Smooth muscle cell (in vitro differentiated cells): Measurements from ENCODE around the gene EPSTI1. TPM values are rescaled to one million over a fixed set of nuclear protein-coding genes. Genes with fewer than 3 reads are reported as not detected.

Experiments
- DNase-seq: peaks from one replicate; lab custom pipeline; 2025; ENCODE audit not compliant: unreplicated experiment; lab: John Stamatoyannopoulos, UW
- H2AFZ ChIP-seq: fragments of 200-600 bp; sonication (generic); 2 replicates; pipeline ENCODE4 v1.6.0; 2016; ENCODE audit warnings: antibody characterized with exemption, low read depth, mild to moderate bottlenecking
- H3F3A ChIP-seq: fragments of 200-600 bp; sonication (generic); 2 replicates; pipeline ENCODE4 v1.6.0; 2017; ENCODE audit warnings: antibody characterized with exemption, low read depth
- H3K27ac ChIP-seq: fragments of 200-600 bp; sonication (generic); 2 replicates; pipeline ENCODE4 v1.5.1; 2016; ENCODE audit warnings: low read depth, mild to moderate bottlenecking
- H3K27me3 ChIP-seq: fragments of 200-600 bp; sonication (generic); 2 replicates; pipeline ENCODE4 v1.6.1; 2016; ENCODE audit warnings: low read depth, mild to moderate bottlenecking
- H3K36me3 ChIP-seq: fragments of 200-600 bp; sonication (generic); 2 replicates; pipeline ENCODE4 v1.5.1; 2016; ENCODE audit warnings: low read depth
- H3K4me1 ChIP-seq: fragments of 200-600 bp; sonication (generic); 2 replicates; pipeline ENCODE4 v1.5.1; 2016; ENCODE audit warnings: low read depth
- H3K4me2 ChIP-seq: fragments of 200-600 bp; sonication (generic); 2 replicates; pipeline ENCODE4 v1.6.0; 2016; ENCODE audit warnings: mild to moderate bottlenecking
- H3K4me3 ChIP-seq: fragments of 200-600 bp; sonication (generic); 2 replicates; pipeline ENCODE4 v1.5.1; 2016; ENCODE audit warnings: mild to moderate bottlenecking
- H3K79me2 ChIP-seq: fragments of 200-600 bp; sonication (generic); 2 replicates; pipeline ENCODE4 v1.6.0; 2016; ENCODE audit warnings: low read depth, mild to moderate bottlenecking
- H3K9ac ChIP-seq: fragments of 200-600 bp; sonication (generic); 2 replicates; pipeline ENCODE4 v1.6.0; 2016; ENCODE audit warnings: low read depth
- H3K9me3 ChIP-seq: fragments of 200-600 bp; sonication (generic); replicated peaks from 2 replicates; pipeline ENCODE4 v1.5.1; 2016; ENCODE audit warnings: low read depth
- H4K20me1 ChIP-seq: fragments of 200-600 bp; sonication (generic); 2 replicates; pipeline ENCODE4 v1.6.0; 2016; ENCODE audit warnings: low read depth
- CTCF ChIP-seq: fragments of 200-600 bp; sonication (generic); IDR thresholded peaks from 2 replicates; pipeline ENCODE4 v1.5.1; 2017; ENCODE audit warnings: borderline replicate concordance, mild to moderate bottlenecking, antibody characterized with exemption; ENCODE audit not compliant: insufficient read depth, poor library complexity, severe bottlenecking
- WGBS: methylation state at CpG from one replicate; pipeline ENCODE4 v1.1.7; 2016; ENCODE audit warnings: low lambda C conversion rate; 5-methylcytosine and 5-hydroxymethylcytosine counted together
- polyA plus RNA-seq: library from polyadenylated mRNA; unstranded; fragments of >200 nt; fragmentation: Nextera tagmentation; extraction: Ambion mirVana; gene quantifications from 2 replicates; pipeline ENCODE4 v1.2.1, GENCODE V29; 2016
- total RNA-seq: library from RNA; depleted of rRNA; stranded (reverse); fragments of >200 nt; gene quantifications from 2 replicates; pipeline ENCODE4 v1.2.3, GENCODE V29; 2014

EPSTI1 gene
- total and polyA plus RNA-seq, 2 experiments from 2014 or later: 2.4 to 3.3 TPM

- H3K36me3 ChIP-seq: no peaks in the 10 kb centered on the region
- H3K9me3 ChIP-seq: no peaks in the 10 kb centered on the region
- peaks cover 6% of the 10 kb centered on the region for H3K4me1 ChIP-seq
- no peaks in the 10 kb centered on the region for H3F3A ChIP-seq
- no peak overlapping the region for H2AFZ ChIP-seq
- no peaks in the 10 kb centered on the region for H3K27me3 ChIP-seq
- no peak for DNase-seq
- H3K27ac ChIP-seq: no peak overlapping the region
- WGBS: 72% methylated on average over 11 of the region's 11 CpGs
- no peaks in the 10 kb centered on the region for H3K79me2 ChIP-seq
- no peaks in the 10 kb centered on the region for H4K20me1 ChIP-seq
- no peak overlapping the region for H3K4me2 ChIP-seq
- H3K4me3 ChIP-seq: no peak overlapping the region
- no peak for TF ChIP-seq CTCF
- H3K9ac ChIP-seq: no peak overlapping the region
These were observed 30.1 kb upstream of the EPSTI1 start for GRCh38 chr13:43021926-43022670.

- no peak overlapping the region for H3K4me2 ChIP-seq
- H3K27me3 ChIP-seq: no peaks in the 10 kb centered on the region
- H3K9me3 ChIP-seq: no peaks in the 10 kb centered on the region
- H2AFZ ChIP-seq: no peak overlapping the region
- no peak overlapping the region for H3K4me3 ChIP-seq
- H3K9ac ChIP-seq: no peak overlapping the region
- WGBS: 80% methylated on average over 1 of the region's 1 CpG
- H3K27ac ChIP-seq: no peak overlapping the region
- no peaks in the 10 kb centered on the region for H3F3A ChIP-seq
- H3K4me1 ChIP-seq: peaks cover 6% of the 10 kb centered on the region
- DNase-seq: no peak
- no peak for TF ChIP-seq CTCF
- no peaks in the 10 kb centered on the region for H4K20me1 ChIP-seq
- H3K79me2 ChIP-seq: no peaks in the 10 kb centered on the region
- H3K36me3 ChIP-seq: no peaks in the 10 kb centered on the region
These were observed 28.8 kb upstream of the EPSTI1 start for GRCh38 chr13:43020794-43021193.

- Histone ChIP-seq H4K20me1 (no peaks in the 10 kb centered on the region), H3F3A (no peaks in the 10 kb centered on the region), H3K36me3 (no peaks in the 10 kb centered on the region), H3K4me3 (no peak overlapping the region), H2AFZ (peak overlapping the region; percentile 64), H3K4me2 (no peak overlapping the region), H3K79me2 (no peaks in the 10 kb centered on the region), H3K4me1 (peaks cover 6% of the 10 kb centered on the region), H3K9ac (no peak overlapping the region), H3K27me3 (no peaks in the 10 kb centered on the region), H3K9me3 (no peaks in the 10 kb centered on the region), H3K27ac (peak overlapping the region; percentile 42)
- DNase-seq: no peak
- TF ChIP-seq CTCF: no peak
- WGBS: 40% methylated on average over 2 of the region's 2 CpGs
These were observed 27.8 kb upstream of the EPSTI1 start for GRCh38 chr13:43019811-43020210.

DNA sequence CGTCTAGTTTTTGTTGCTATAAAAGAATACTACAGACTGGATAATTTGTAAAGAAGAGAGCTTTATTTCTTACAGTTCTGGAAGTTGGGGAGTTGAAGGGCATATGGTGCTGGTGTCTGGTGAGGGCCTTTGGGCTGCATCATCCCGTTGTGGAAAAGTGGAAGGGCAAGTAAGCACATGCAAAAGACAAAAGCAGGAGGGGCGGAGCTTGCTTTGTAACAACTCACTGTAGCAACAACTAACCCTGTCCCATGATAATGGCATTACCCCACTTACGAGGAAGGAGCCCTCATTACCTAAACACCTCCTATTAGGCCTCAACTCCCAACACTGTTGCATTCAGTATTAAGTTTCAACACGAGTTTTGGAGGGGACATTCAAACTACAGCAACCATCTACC is 24.2 kb upstream of the EPSTI1 start:
- no peak overlapping the region for H2AFZ ChIP-seq
- no peaks in the 10 kb centered on the region for H3K79me2 ChIP-seq
- 90% methylated on average over 5 of the region's 5 CpGs for WGBS
- H3K4me2 ChIP-seq: no peak overlapping the region
- H3K27me3 ChIP-seq: no peaks in the 10 kb centered on the region
- no peaks in the 10 kb centered on the region for H3F3A ChIP-seq
- no peak overlapping the region for H3K9ac ChIP-seq
- H3K4me3 ChIP-seq: no peak overlapping the region
- no peak for TF ChIP-seq CTCF
- DNase-seq: no peak
- no peaks in the 10 kb centered on the region for H4K20me1 ChIP-seq
- H3K4me1 ChIP-seq: peaks cover 6% of the 10 kb centered on the region
- H3K9me3 ChIP-seq: no peaks in the 10 kb centered on the region
- no peaks in the 10 kb centered on the region for H3K36me3 ChIP-seq
- no peak overlapping the region for H3K27ac ChIP-seq
